GM21447 (cell line): ENCODE measurements around the gene NUCB2.
A peak's percentile ranks its signal among the peaks of the same experiment; 100 is the strongest.
"Not testable (repeated sequence)": the region's sequence is repeated elsewhere in the genome, so short reads cannot be mapped to it uniquely, and the experiment has no call there.

Source experiments
- ATAC-seq: cut with Tn5 transposase; IDR thresholded peaks from one replicate; pipeline ENCODE4 v1.9.1; 2021; ENCODE audit not compliant: unreplicated experiment

The NUCB2 gene

GRCh38 chr11:17276236-17277023 is at the start of gene NUCB2:
Gene NUCB2, plus strand, starts transcription at chr11:17276739. Its CDS starts 18,585 bp downstream, at chr11:17295324.
- ATAC-seq, result peak; percentile 98

- ATAC-seq, result not testable (repeated sequence)
These were observed 48.2 kb upstream of the NUCB2 start for GRCh38 chr11:17228186-17228925.

GRCh38 chr11:17229481-17230152 is 46.9 kb upstream of the NUCB2 start:
- ATAC-seq, result no peak

GRCh38 chr11:17230867-17231851 is 45.4 kb upstream of the NUCB2 start:
- peak; percentile 96 for ATAC-seq

GRCh38 chr11:17233101-17233500 is 43.4 kb upstream of the NUCB2 start:
- no peak for ATAC-seq

GRCh38 chr11:17238377-17238776 is 38.2 kb upstream of the NUCB2 start:
- no peak for ATAC-seq

- not testable (repeated sequence) for ATAC-seq
These were observed 36.6 kb upstream of the NUCB2 start for GRCh38 chr11:17239927-17240326.

- no peak for ATAC-seq
These were observed 35.8 kb upstream of the NUCB2 start for GRCh38 chr11:17240780-17241179.

- not testable (repeated sequence) for ATAC-seq
These were observed 33.6 kb upstream of the NUCB2 start for GRCh38 chr11:17242954-17243353.

- peak; percentile 87 for ATAC-seq
These were observed 32.5 kb upstream of the NUCB2 start for GRCh38 chr11:17244046-17244445.

GRCh38 chr11:17250561-17251350 is 25.8 kb upstream of the NUCB2 start:
- no peak for ATAC-seq

GRCh38 chr11:17252704-17253103 is 23.8 kb upstream of the NUCB2 start:
- ATAC-seq, result no peak

- no peak for ATAC-seq
These were observed 20.0 kb upstream of the NUCB2 start for GRCh38 chr11:17256512-17256911.

GRCh38 chr11:17257196-17257595 is 19.3 kb upstream of the NUCB2 start:
- ATAC-seq, result no peak

GRCh38 chr11:17258670-17259069 is 17.9 kb upstream of the NUCB2 start:
- ATAC-seq, result no peak

GRCh38 chr11:17259519-17259918 is 17.0 kb upstream of the NUCB2 start:
- no peak for ATAC-seq

GRCh38 chr11:17260020-17260419 is 16.5 kb upstream of the NUCB2 start:
- no peak for ATAC-seq

- ATAC-seq, result no peak
These were observed 12.8 kb upstream of the NUCB2 start for GRCh38 chr11:17263769-17264168.

- ATAC-seq, result no peak
These were observed 9.8 kb upstream of the NUCB2 start for GRCh38 chr11:17266781-17267180.

- ATAC-seq, result no peak
These were observed 9.0 kb upstream of the NUCB2 start for GRCh38 chr11:17267576-17267975.
